HEK293 (cell line): Measurements from ENCODE around the gene DCANP1.

ENCODE experiments used
- CTCF ChIA-PET: fragments of 350-600 bp; formaldehyde crosslinking; extraction: SDS; loops from one replicate; lab custom pipeline; 2021; ENCODE audit warnings: antibody characterized with exemption; lab: Yijun Ruan, JAX
- POLR2A ChIA-PET: fragments of 300-600 bp; formaldehyde crosslinking; extraction: SDS; loops from one replicate; lab custom pipeline; 2020; ENCODE audit warnings: antibody characterized with exemption, inconsistent platforms; lab: Yijun Ruan, JAX
- H3K27ac ChIP-seq: fragments of 200-500 bp; sonication (Bioruptor generic); 2 replicates; pipeline ENCODE4 v1.5.1; 2014; ENCODE audit warnings: low read depth, low read length, control low read depth, inconsistent platforms; ENCODE audit errors: extremely low read depth
- H3K36me3 ChIP-seq, 2 experiments: fragments of 200-500 bp in 1 of 2; sonication (Bioruptor generic) in 1 of 2; 1 replicate in 1 of 2; 2 replicates in 1 of 2; pipeline ENCODE4 v1.5.1; 2014 to 2017; ENCODE audit warnings: inconsistent platforms in 2 of 2, low read length in 2 of 2; ENCODE audit not compliant: control insufficient read depth in 2 of 2, insufficient read depth in 1 of 2
- H3K4me1 ChIP-seq: fragments of 200-500 bp; sonication (Bioruptor generic); 2 replicates; pipeline ENCODE4 v1.5.1; 2014; ENCODE audit warnings: mild to moderate bottlenecking, low read length, inconsistent platforms; ENCODE audit not compliant: control insufficient read depth, insufficient read depth
- H3K4me3 ChIP-seq: 2 replicates; pipeline ENCODE4 v1.5.1; 2011; ENCODE audit warnings: low read depth, mild to moderate bottlenecking, control low read depth, low read length, moderate library complexity
- H3K9me3 ChIP-seq: fragments of 200-500 bp; sonication (Bioruptor generic); 2 replicates; pipeline ENCODE4 v1.5.1; 2014; ENCODE audit warnings: low read depth, low read length, inconsistent platforms; ENCODE audit not compliant: control insufficient read depth, insufficient read depth
- GLIS1 ChIP-seq: fragments of 450-650 bp; formaldehyde crosslinking; IDR thresholded peaks from 2 replicates; pipeline ENCODE4 v1.5.1; 2016; ENCODE audit warnings: missing biosample characterization, missing genetic modification characterization
- PRDM1 ChIP-seq: fragments of 450-650 bp; formaldehyde crosslinking; IDR thresholded peaks from 2 replicates; pipeline ENCODE4; 2016; ENCODE audit warnings: missing biosample characterization, missing genetic modification characterization
- PRDM2 ChIP-seq: fragments of 450-650 bp; formaldehyde crosslinking; IDR thresholded peaks from 2 replicates; pipeline ENCODE4 v1.5.1; 2016; ENCODE audit warnings: missing biosample characterization, missing genetic modification characterization, borderline replicate concordance
- SALL2 ChIP-seq: fragments of 450-650 bp; formaldehyde crosslinking; IDR thresholded peaks from 2 replicates; pipeline ENCODE4 v1.5.0; 2017; ENCODE audit warnings: missing biosample characterization, mild to moderate bottlenecking, missing genetic modification characterization, borderline replicate concordance
- ZBTB49 ChIP-seq: fragments of 450-650 bp; formaldehyde crosslinking; IDR thresholded peaks from 2 replicates; pipeline ENCODE4 v1.5.1; 2016; ENCODE audit warnings: missing biosample characterization, missing genetic modification characterization, low read depth
- ZNF114 ChIP-seq: fragments of 450-650 bp; formaldehyde crosslinking; IDR thresholded peaks from 2 replicates; pipeline ENCODE4 v1.5.0; 2017; ENCODE audit warnings: missing biosample characterization, missing genetic modification characterization
- ZNF2 ChIP-seq: fragments of 450-650 bp; formaldehyde crosslinking; IDR thresholded peaks from 2 replicates; pipeline ENCODE4 v1.5.1; 2016; ENCODE audit warnings: missing biosample characterization, missing genetic modification characterization
- ZNF292 ChIP-seq: fragments of 450-650 bp; formaldehyde crosslinking; IDR thresholded peaks from 2 replicates; pipeline ENCODE4 v1.5.1; 2016; ENCODE audit warnings: low read depth, missing biosample characterization, missing genetic modification characterization, borderline replicate concordance
- ZNF561 ChIP-seq: fragments of 450-650 bp; IDR thresholded peaks from 2 replicates; pipeline ENCODE4 v1.5.1; 2018; ENCODE audit warnings: missing biosample characterization, missing genetic modification characterization, borderline replicate concordance
- ZNF580 ChIP-seq: fragments of 450-650 bp; formaldehyde crosslinking; IDR thresholded peaks from 2 replicates; pipeline ENCODE4 v1.5.1; 2016; ENCODE audit warnings: missing biosample characterization, missing genetic modification characterization
- ZNF621 ChIP-seq: fragments of 450-650 bp; formaldehyde crosslinking; IDR thresholded peaks from 2 replicates; pipeline ENCODE4 v1.5.1; 2017; ENCODE audit warnings: missing biosample characterization, missing genetic modification characterization
- ZNF658 ChIP-seq: fragments of 450-650 bp; formaldehyde crosslinking; IDR thresholded peaks from 2 replicates; pipeline ENCODE4; 2016; ENCODE audit warnings: missing biosample characterization, missing genetic modification characterization
- ZNF701 ChIP-seq: fragments of 450-650 bp; formaldehyde crosslinking; IDR thresholded peaks from 2 replicates; pipeline ENCODE4 v1.5.1; 2016; ENCODE audit warnings: missing biosample characterization, missing genetic modification characterization
- ZNF707 ChIP-seq: fragments of 450-650 bp; formaldehyde crosslinking; IDR thresholded peaks from 2 replicates; pipeline ENCODE4 v1.5.1; 2016; ENCODE audit warnings: missing biosample characterization, missing genetic modification characterization
- ZNF843 ChIP-seq: fragments of 450-650 bp; formaldehyde crosslinking; IDR thresholded peaks from 2 replicates; pipeline ENCODE4 v1.5.1; 2016; ENCODE audit warnings: missing biosample characterization, missing genetic modification characterization
- ZSCAN23 ChIP-seq: fragments of 450-650 bp; formaldehyde crosslinking; IDR thresholded peaks from 2 replicates; pipeline ENCODE4 v1.5.1; 2016; ENCODE audit warnings: missing biosample characterization, missing genetic modification characterization
- TF ChIP-seq, protein P1 (sequence below): IDR thresholded peaks from 2 replicates; pipeline ENCODE4 v1.6.1; 2011; ENCODE audit warnings: mild to moderate bottlenecking, low read depth, low read length, borderline replicate concordance
- TF ChIP-seq, protein P2 (sequence below): fragments of 450-650 bp; formaldehyde crosslinking; IDR thresholded peaks from 2 replicates; pipeline ENCODE4 v1.5.1; 2016; ENCODE audit warnings: missing biosample characterization, missing genetic modification characterization

DCANP1 gene

GRCh38 chr5:135396459-135397055, 50.6 kb downstream of the DCANP1 start (continued):
- TF ChIP-seq PRDM2 (tag by site-specific recombination) (no peak), ZSCAN23 (tag by site-specific recombination) (no peak)

- ChIA-PET CTCF (interaction anchor here (1.7 kb wide), 1 partner anchor 30 kb away, joined by 5 read pairs; no protein-coding TSS in a partner anchor), POLR2A (interaction anchor here (1.1 kb wide), 1 partner anchor 13 kb away, joined by 3 read pairs; no protein-coding TSS in a partner anchor)
- Histone ChIP-seq H3K27ac (no peak overlapping the region), H3K9me3 (no peaks in the 10 kb centered on the region), H3K4me3 (no peak overlapping the region), H3K4me1 (peaks cover 21% of the 10 kb centered on the region), H3K36me3 (peaks cover 0 to 31% of the 10 kb centered on the region in 2 experiments; a peak in 1 of 3 replicates)
- TF ChIP-seq GLIS1 (tag by site-specific recombination): no peak
- TF ChIP-seq ZNF580: no peak
- TF ChIP-seq ZNF658: no peak
- no peak for TF ChIP-seq ZBTB49 (tag by site-specific recombination)
- TF ChIP-seq ZNF707 (tag by site-specific recombination): no peak
- TF ChIP-seq ZNF621 (tag by site-specific recombination): no peak
- TF ChIP-seq ZNF701 (tag by site-specific recombination): no peak
- no peak for TF ChIP-seq ZNF2 (tag by site-specific recombination)
- no peak for TF ChIP-seq ZNF561 (tag by site-specific recombination)
- TF ChIP-seq, protein P1, sequence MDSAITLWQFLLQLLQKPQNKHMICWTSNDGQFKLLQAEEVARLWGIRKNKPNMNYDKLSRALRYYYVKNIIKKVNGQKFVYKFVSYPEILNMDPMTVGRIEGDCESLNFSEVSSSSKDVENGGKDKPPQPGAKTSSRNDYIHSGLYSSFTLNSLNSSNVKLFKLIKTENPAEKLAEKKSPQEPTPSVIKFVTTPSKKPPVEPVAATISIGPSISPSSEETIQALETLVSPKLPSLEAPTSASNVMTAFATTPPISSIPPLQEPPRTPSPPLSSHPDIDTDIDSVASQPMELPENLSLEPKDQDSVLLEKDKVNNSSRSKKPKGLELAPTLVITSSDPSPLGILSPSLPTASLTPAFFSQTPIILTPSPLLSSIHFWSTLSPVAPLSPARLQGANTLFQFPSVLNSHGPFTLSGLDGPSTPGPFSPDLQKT: no peak
- TF ChIP-seq, protein P2, sequence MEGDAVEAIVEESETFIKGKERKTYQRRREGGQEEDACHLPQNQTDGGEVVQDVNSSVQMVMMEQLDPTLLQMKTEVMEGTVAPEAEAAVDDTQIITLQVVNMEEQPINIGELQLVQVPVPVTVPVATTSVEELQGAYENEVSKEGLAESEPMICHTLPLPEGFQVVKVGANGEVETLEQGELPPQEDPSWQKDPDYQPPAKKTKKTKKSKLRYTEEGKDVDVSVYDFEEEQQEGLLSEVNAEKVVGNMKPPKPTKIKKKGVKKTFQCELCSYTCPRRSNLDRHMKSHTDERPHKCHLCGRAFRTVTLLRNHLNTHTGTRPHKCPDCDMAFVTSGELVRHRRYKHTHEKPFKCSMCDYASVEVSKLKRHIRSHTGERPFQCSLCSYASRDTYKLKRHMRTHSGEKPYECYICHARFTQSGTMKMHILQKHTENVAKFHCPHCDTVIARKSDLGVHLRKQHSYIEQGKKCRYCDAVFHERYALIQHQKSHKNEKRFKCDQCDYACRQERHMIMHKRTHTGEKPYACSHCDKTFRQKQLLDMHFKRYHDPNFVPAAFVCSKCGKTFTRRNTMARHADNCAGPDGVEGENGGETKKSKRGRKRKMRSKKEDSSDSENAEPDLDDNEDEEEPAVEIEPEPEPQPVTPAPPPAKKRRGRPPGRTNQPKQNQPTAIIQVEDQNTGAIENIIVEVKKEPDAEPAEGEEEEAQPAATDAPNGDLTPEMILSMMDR (tag by site-specific recombination): no peak
- TF ChIP-seq ZNF292 (tag by site-specific recombination): no peak
- no peak for TF ChIP-seq ZNF843 (tag by site-specific recombination)
- TF ChIP-seq PRDM1 (tag by site-specific recombination): no peak
- TF ChIP-seq SALL2 (tag by site-specific recombination): no peak
- no peak for TF ChIP-seq ZNF114
These were observed 51.3 kb downstream of the DCANP1 start for GRCh38 chr5:135395866-135396265.
